ENCODE measurements around the gene NMNAT3. TPM values are rescaled to one million over a fixed set of nuclear protein-coding genes. Genes with fewer than 3 reads are reported as not detected.
A peak's percentile ranks its signal among the peaks of the same experiment; 100 is the strongest.

Gene NMNAT3
- total RNA-seq, 1 experiment from 2014 or later: 1.0 TPM

DNA sequence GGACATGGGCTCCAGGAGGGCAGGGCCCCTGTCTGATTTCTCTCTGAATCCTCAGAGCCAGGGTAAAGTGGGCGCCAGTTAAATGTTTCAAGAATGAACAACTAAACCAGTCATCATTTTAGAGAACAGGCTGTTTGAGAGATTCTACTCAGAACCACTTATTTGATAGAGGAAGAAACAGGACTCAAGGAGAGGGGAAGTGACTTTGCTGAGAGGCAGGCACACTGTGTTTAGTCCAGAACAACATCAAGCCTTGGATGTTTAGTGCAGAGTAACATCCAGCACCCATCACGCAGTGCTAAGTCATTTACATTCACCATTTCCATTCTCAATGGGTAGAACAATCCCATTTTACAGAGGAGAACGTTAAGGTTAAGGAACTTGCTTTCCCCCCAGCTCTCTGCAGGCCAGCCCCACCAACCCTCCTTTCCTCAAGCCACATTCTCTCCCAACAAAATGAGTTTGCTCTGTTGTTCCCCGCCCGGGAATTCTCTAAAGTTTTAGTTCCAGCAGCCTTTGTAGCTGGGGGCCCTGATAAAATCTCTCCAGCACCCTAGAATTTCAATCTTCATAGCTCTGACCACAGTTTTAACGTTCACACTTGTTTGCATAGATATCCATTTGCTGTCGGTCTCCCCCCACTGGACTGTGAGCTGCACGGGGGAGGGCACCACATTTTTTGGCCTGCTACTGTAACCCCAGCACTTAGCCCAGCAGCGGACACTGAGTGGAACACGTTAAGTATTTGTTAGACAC is 962 bp downstream of the NMNAT3 start:
- ChIA-PET CTCF (interaction anchor here (0.6 kb wide), 1 partner anchor 93 kb away, joined by 3 read pairs; no protein-coding TSS in a partner anchor), POLR2A (no interaction called here)

DNA sequence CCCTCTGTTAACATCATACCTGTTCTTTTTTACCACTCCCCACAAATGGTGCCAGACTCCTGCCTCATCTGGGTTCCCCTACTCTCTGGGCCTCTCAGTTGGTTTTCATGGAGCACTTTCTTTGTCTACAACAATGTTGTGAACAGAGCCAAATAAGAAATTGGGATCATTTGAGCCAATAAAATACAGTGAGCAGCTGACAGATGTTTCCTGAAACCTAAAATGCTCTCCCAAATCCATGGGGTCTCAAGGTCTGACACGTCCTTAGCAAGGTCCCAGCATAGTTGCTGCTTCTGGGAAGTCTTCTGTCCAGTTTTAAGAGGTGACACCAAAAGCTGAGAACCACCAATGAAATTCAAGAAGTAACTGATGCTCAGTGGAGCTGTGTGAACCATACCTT is 1.7 kb downstream of the NMNAT3 start:
- Mint-ChIP-seq H3K36me3 (ENCODE audit: insufficient read depth, unreplicated experiment) (peaks cover 8% of the 10 kb centered on the region), H3K4me3 (ENCODE audit: unreplicated experiment) (no peak overlapping the region), H3K27me3 (ENCODE audit: insufficient read depth, unreplicated experiment) (no peaks in the 10 kb centered on the region), H3K4me1 (ENCODE audit: insufficient read depth, unreplicated experiment) (no peaks in the 10 kb centered on the region), H3K27ac (ENCODE audit: low read depth, unreplicated experiment) (no peak overlapping the region), H3K9me3 (ENCODE audit: unreplicated experiment) (no peaks in the 10 kb centered on the region)
- no TSS peak for BruUV-seq (replicated peaks)
- DNase-seq (ENCODE audit: unreplicated experiment): no peak
- POLR2A ChIA-PET: no interaction called here
- TF ChIP-seq, protein P1, sequence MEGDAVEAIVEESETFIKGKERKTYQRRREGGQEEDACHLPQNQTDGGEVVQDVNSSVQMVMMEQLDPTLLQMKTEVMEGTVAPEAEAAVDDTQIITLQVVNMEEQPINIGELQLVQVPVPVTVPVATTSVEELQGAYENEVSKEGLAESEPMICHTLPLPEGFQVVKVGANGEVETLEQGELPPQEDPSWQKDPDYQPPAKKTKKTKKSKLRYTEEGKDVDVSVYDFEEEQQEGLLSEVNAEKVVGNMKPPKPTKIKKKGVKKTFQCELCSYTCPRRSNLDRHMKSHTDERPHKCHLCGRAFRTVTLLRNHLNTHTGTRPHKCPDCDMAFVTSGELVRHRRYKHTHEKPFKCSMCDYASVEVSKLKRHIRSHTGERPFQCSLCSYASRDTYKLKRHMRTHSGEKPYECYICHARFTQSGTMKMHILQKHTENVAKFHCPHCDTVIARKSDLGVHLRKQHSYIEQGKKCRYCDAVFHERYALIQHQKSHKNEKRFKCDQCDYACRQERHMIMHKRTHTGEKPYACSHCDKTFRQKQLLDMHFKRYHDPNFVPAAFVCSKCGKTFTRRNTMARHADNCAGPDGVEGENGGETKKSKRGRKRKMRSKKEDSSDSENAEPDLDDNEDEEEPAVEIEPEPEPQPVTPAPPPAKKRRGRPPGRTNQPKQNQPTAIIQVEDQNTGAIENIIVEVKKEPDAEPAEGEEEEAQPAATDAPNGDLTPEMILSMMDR (IDR thresholded peaks at IDR 0.05; ENCODE audit: unreplicated experiment): no peak
- intact Hi-C loops (cut with micrococcal nuclease): no loop called here
- CTCF ChIA-PET: no interaction called here

More for the DNA sequence above, 962 bp downstream of the NMNAT3 start:
- TF ChIP-seq, protein P1 (IDR thresholded peaks at IDR 0.05; ENCODE audit: unreplicated experiment): no peak
- Mint-ChIP-seq H3K4me3 (ENCODE audit: unreplicated experiment) (peak overlapping the region; percentile 64), H3K27ac (ENCODE audit: low read depth, unreplicated experiment) (no peak overlapping the region), H3K36me3 (ENCODE audit: insufficient read depth, unreplicated experiment) (peaks cover 12% of the 10 kb centered on the region), H3K4me1 (ENCODE audit: insufficient read depth, unreplicated experiment) (no peaks in the 10 kb centered on the region), H3K27me3 (ENCODE audit: insufficient read depth, unreplicated experiment) (no peaks in the 10 kb centered on the region), H3K9me3 (ENCODE audit: unreplicated experiment) (no peaks in the 10 kb centered on the region)
- intact Hi-C loops (cut with micrococcal nuclease): no loop called here
- DNase-seq (ENCODE audit: unreplicated experiment): no peak
- no TSS peak for BruUV-seq (replicated peaks)

DNA sequence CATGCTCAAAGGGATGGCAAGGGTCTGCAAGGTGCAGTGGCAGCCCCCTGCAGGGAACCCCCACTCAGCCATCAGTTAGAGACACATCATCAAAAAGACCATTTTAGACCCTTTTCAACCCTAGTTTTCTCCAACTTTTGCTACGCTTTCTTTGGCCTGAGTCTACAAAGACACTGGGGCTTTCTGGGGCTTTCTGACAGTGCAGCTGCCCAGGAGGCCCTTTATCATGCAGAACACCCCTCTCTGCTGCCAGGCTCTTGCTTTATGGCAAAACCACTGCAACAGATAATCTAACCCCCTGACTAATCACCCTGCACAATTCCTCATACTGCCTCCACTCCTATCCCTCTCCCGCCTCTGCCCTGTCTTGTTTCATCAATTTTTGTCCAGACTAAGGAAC is 2.4 kb downstream of the NMNAT3 start:
- DNase-seq (ENCODE audit: unreplicated experiment): no peak
- Mint-ChIP-seq H3K27me3 (ENCODE audit: insufficient read depth, unreplicated experiment) (no peaks in the 10 kb centered on the region), H3K4me1 (ENCODE audit: insufficient read depth, unreplicated experiment) (no peaks in the 10 kb centered on the region), H3K4me3 (ENCODE audit: unreplicated experiment) (no peak overlapping the region), H3K36me3 (ENCODE audit: insufficient read depth, unreplicated experiment) (peaks cover 7% of the 10 kb centered on the region), H3K27ac (ENCODE audit: low read depth, unreplicated experiment) (no peak overlapping the region), H3K9me3 (ENCODE audit: unreplicated experiment) (no peaks in the 10 kb centered on the region)
- intact Hi-C loops (cut with micrococcal nuclease): no loop called here
- BruUV-seq (replicated peaks): no TSS peak
- ChIA-PET CTCF (interaction anchor here (0.6 kb wide), 1 partner anchor 11 kb away, joined by 3 read pairs; no protein-coding TSS in a partner anchor), POLR2A (interaction anchor here (0.8 to 1.4 kb wide), 3 partner anchors 13 to 73 kb away, joined by 3 to 5 read pairs (median 5); no protein-coding TSS in a partner anchor)
- TF ChIP-seq, protein P1 (IDR thresholded peaks at IDR 0.05; ENCODE audit: unreplicated experiment): no peak

DNA sequence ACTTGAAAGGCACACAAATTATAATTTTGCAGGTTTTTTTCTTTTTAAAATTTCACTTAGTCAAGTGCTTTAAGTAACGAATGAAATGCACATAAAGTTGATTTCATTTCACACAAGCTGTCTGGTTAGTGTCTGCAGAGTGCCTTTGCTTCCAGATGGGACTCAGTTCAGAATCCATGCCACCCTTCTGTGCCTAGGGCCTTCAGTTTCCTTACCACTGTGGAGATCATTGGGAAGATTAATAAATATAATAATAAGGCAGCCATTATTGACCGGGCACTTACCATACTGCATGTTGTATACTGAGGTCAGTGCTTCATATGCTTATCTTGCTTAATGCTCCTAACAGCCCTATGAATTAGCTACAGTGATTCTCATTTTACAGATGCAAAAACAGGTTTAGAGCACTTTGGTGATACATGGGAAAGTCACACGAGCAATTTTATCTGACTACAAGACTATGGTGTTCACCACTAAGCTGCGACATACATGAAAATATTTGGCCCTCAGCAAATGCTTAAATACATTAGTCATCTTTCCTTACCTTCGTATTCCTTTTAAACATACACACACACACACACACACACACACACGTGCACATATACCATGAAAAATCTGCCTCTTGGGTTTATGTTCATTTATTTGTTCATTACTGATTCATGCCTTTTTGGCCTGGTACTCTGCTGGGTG is 3.1 kb downstream of the NMNAT3 start:
- TF ChIP-seq, protein P1 (IDR thresholded peaks at IDR 0.05; ENCODE audit: unreplicated experiment): no peak
- H3K4me3 Mint-ChIP-seq (ENCODE audit: unreplicated experiment): no peak overlapping the region
- no peaks in the 10 kb centered on the region for H3K4me1 Mint-ChIP-seq (ENCODE audit: insufficient read depth, unreplicated experiment)
- H3K27me3 Mint-ChIP-seq (ENCODE audit: insufficient read depth, unreplicated experiment): no peaks in the 10 kb centered on the region
- no peak for DNase-seq (ENCODE audit: unreplicated experiment)
- H3K36me3 Mint-ChIP-seq (ENCODE audit: insufficient read depth, unreplicated experiment): peaks cover 7% of the 10 kb centered on the region
- no peaks in the 10 kb centered on the region for H3K9me3 Mint-ChIP-seq (ENCODE audit: unreplicated experiment)
- no TSS peak for BruUV-seq (replicated peaks)
- CTCF ChIA-PET: interaction anchor here (0.6 kb wide), 1 partner anchor 10 kb away, joined by 3 read pairs; no protein-coding TSS in a partner anchor
- intact Hi-C loops (cut with micrococcal nuclease): no loop called here
- POLR2A ChIA-PET: interaction anchor here (0.8 to 1.4 kb wide), 3 partner anchors 12 to 73 kb away, joined by 3 to 5 read pairs (median 5); no protein-coding TSS in a partner anchor
- H3K27ac Mint-ChIP-seq (ENCODE audit: low read depth, unreplicated experiment): no peak overlapping the region
